ENCODE measurements around the gene CADM2.

Gene CADM2

DNA sequence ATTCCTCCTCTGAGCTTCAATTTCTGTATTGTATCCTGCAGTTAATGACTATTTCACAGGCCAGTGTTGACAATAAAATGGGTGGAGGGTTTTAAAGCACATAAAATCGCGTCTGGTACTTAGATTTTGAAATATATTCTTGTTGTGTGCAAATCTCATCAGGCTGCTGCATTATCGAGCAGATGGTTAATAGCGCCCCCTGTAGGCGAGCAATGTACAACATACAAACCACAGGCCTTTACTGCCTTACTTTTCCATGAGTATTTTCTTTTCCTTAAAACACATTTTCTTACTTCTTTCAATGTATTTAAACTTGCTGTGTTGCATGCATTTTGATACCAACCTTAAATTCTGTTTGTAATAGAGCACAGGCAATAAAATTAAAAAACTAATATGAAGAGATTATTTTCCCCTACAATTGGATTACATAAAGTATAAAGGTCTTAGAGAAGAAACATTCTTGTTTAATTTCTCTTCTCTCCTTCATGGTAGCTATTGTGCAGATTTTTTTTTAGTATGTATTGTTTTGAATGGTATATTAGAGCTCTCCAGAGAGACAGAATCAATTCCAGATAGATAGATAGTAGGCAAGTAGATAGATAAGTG, 608.4 kb downstream of the CADM2 start:
- peak; percentile 38 for DNase-seq (ENCODE audit: low read depth)
- H3K4me3 ChIP-seq (ENCODE audit: control insufficient read depth, low read depth, low read length) = no peak overlapping the region
- peak; percentile 59 for TF ChIP-seq CTCF (conservative IDR thresholded peaks at IDR 0.05; ENCODE audit: control insufficient read depth, insufficient read depth, low read depth, low read length)

DNA sequence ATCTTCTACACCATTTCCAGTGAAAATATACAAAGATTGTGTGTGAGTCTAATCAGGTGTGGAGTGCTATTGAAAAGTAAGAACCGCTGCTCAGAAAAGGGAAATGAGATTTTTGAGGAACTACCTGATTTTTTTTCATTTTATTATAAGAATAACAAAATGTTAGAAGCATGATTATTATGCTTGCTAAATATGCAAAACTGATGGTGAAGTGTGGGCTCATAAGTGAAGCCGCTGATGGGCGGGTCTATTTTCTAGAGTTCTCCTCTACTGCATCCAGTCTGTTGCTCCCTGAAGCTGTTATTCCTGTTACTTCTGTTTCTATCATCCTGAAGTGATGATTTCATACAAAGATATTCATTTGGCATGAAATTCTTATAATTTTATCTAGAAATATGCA, 612.0 kb downstream of the CADM2 start:
- no peak for TF ChIP-seq CTCF (conservative IDR thresholded peaks at IDR 0.05; ENCODE audit: control insufficient read depth, insufficient read depth, low read depth, low read length)
- H3K4me3 ChIP-seq (ENCODE audit: control insufficient read depth, low read depth, low read length) = no peak overlapping the region
- no peak for DNase-seq (ENCODE audit: low read depth)

DNA sequence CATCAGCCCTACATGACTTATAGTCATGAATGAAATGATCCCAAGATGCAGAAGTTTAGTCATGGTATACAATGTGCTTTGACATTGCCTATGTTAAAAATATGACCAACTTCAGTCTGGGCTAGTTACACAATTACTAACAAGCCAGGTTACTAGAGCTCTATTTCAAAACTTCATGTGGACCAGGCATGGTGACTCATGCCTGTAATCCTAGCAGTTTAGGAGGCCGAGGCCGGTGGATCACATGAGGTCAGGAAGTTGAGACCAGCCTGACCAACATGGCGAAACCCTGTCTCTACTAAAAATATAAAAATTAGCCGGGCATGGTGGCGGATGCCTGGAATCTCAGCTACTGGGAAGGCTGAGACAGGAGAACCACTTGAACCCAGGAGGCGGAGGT, 613.0 kb downstream of the CADM2 start:
- no peak for TF ChIP-seq CTCF (conservative IDR thresholded peaks at IDR 0.05; ENCODE audit: control insufficient read depth, insufficient read depth, low read depth, low read length)
- peak; percentile 52 for DNase-seq (ENCODE audit: low read depth)
- no peak overlapping the region for H3K4me3 ChIP-seq (ENCODE audit: control insufficient read depth, low read depth, low read length)

- H3K4me3 ChIP-seq (ENCODE audit: control insufficient read depth, low read depth, low read length) = no peak overlapping the region
- TF ChIP-seq CTCF (conservative IDR thresholded peaks at IDR 0.05; ENCODE audit: control insufficient read depth, insufficient read depth, low read depth, low read length) = no peak
- peak; percentile 32 for DNase-seq (ENCODE audit: low read depth)
Observed at GRCh38 chr3:85572426-85572825, 613.6 kb downstream of the CADM2 start.

- H3K4me3 ChIP-seq (ENCODE audit: control insufficient read depth, low read depth, low read length) = no peak overlapping the region
- no peak for TF ChIP-seq CTCF (conservative IDR thresholded peaks at IDR 0.05; ENCODE audit: control insufficient read depth, insufficient read depth, low read depth, low read length)
- DNase-seq (ENCODE audit: low read depth) = no peak
Observed at GRCh38 chr3:85572978-85573377, 614.2 kb downstream of the CADM2 start.

DNA sequence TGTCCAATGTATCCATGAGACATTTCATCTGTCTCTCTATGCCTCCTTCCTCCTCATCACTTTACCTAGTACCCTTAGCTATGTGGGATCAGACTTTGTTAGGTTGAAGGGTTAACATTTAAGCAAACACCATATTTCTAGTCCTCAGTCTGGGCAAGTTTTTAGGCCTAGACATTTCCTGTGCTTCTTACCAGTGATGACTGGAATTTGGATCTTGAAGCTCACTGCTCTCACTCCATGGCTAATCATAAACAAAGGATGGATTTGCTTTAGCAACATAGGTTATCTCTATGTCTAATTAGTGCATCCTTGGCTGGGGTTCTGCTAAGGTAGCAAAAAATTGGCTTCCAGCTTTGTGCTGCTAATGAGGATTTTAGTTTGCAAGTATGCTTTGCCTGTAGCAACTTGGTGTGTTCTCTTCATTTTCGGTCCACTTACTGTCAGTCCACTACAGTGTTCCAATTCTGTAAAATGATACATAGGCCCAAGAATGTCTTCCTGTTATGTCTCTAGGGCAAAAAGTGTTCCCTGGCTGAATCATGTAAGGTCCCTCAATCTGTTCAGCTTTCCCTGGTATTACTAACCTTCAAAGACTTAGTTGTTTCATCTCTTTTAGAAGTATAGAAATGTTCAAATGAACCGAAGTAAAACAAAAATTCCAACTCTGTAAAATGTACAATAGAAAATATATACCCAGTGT, 615.4 kb downstream of the CADM2 start:
- no peak for TF ChIP-seq CTCF (conservative IDR thresholded peaks at IDR 0.05; ENCODE audit: control insufficient read depth, insufficient read depth, low read depth, low read length)
- no peak for DNase-seq (ENCODE audit: low read depth)
- H3K4me3 ChIP-seq (ENCODE audit: control insufficient read depth, low read depth, low read length) = no peak overlapping the region

Measured in fibroblast of mammary gland (primary cell).